ENCODE data around the gene PRKCA.
"Not testable (repeated sequence)": the region's sequence is repeated elsewhere in the genome, so short reads cannot be mapped to it uniquely, and the experiment has no call there.

The PRKCA gene

DNA sequence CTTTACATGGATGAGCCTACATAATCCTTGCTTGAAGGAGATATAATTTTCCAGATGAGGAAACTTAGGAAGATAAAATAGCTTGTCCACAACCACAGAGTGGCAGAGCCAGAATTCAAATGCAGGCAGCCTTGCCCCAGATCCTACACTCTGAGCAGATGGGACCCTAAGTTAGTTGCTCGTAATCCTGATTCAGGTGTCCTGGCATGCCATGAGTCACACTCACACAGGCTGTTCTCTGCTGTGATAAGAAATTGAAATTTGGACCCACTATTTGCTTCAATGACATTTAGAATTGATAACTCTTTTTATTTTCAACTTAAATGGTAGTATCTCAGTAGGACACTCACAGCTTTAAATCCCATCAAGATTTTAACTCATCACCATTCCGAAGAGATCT, 381.8 kb downstream of the PRKCA start:
- DNase-seq (ENCODE audit: low read depth), result no peak

DNA sequence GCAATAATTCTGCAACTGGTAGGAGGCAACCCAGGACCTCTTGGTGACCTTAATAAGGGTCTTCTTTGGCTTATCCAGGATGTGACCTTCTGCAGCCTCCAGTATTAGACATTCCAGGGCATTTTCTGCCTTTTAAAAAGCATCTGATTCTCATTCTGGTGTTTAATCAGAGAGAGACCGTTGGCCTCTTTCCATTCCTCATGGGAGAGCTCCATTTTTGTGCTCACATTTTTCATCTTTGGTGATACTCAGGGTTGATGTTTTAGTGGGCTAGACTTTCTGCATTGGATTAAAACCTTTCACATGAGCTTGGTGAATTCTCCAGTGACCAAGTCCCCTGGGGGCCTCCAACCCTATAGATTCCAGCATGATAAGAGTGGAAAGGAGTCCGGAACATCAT, 382.3 kb downstream of the PRKCA start:
- DNase-seq (ENCODE audit: low read depth), result no peak

DNA sequence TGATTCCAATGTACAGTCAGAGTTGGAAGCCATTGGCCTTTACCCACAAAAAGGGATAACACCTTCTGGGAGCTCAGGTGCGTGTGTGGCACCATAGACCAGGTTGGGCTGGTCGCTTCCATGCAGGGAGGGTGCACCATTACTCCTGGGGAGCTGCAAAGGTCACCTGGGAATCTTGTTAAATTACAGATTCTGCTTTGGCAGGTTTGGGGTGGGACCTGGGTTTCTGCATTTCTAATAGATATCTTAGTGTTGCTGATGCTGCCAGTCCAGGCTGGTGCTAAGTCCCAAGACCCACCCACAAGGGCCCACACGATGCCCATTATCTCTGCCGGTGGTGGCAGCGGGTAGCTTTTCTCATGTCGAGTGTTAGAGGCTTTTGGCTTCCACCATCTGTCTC, 384.2 kb downstream of the PRKCA start:
- no peak for DNase-seq (ENCODE audit: low read depth)

DNA sequence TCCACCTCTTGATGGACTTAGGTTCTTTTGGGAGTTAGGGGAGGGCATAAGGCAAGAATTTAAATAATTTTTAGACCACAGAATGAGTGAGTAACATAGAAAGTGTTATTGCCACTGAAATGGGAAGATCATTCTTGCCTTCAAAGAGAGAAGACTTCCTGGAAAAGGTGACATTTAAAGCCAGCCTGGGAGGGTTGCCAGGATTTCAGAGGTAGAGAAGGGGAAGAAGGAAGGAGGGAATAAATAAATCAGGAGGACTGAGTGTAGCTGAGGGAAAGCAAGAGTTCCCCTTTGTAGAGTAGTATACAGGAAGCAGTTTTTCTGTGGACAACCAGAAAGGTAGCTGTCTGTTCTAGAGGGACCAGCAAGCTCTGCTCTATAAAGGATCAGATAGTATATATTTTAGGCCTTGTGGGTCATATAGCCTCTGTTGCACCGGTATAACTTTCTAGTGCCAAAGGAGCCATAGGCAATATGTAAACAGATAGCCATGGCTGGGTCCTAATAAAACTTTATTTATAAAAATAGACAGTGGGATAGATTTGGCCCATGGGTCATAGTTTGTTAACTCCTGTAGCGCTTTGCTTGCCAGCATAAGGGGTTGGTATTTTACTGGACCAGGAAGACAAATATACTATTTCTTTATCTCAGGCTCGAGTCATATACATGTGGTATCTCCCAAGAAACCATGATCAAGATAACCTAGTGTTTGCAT, 385.3 kb downstream of the PRKCA start:
- DNase-seq (ENCODE audit: low read depth), result no peak

DNA sequence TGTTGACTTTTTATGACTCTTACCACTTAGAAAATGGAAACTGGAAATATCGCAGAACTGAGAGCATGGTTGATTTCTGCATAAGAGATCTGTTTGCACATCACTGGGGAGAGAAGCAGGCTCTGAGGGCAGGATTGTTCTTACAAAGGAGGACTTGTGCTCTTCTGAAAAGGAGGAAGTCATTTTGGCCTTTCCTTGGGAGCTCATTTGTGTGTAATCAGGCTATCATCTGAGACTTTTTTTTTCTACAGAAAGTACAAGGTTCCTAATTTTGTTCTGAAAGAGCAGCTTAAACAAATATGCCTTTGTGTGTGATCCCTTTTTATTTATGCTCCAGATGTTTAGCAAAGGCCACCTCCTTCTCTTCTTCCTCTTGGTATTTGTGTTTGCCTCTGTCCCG, 386.8 kb downstream of the PRKCA start:
- no peak for DNase-seq (ENCODE audit: low read depth)

DNA sequence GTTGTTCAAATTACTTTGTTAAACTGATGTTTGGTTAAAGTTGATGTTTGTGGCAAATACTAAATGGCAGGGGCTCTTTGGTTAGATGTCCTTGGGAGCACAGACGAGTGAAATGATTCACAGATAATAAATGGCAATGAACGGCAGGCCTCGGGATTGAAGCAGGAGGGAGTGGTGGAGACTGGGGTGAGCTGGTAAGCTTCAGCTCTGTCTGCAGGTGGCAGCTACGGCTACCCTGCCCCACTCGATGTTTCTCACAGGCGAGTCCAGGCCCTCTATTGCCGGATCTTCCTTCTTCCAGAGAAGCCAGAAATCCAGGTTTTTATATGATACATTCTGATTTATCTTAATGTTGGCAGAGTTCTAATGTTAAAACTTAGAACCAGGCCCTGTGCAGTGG, 387.8 kb downstream of the PRKCA start:
- DNase-seq (ENCODE audit: low read depth), result no peak

DNA sequence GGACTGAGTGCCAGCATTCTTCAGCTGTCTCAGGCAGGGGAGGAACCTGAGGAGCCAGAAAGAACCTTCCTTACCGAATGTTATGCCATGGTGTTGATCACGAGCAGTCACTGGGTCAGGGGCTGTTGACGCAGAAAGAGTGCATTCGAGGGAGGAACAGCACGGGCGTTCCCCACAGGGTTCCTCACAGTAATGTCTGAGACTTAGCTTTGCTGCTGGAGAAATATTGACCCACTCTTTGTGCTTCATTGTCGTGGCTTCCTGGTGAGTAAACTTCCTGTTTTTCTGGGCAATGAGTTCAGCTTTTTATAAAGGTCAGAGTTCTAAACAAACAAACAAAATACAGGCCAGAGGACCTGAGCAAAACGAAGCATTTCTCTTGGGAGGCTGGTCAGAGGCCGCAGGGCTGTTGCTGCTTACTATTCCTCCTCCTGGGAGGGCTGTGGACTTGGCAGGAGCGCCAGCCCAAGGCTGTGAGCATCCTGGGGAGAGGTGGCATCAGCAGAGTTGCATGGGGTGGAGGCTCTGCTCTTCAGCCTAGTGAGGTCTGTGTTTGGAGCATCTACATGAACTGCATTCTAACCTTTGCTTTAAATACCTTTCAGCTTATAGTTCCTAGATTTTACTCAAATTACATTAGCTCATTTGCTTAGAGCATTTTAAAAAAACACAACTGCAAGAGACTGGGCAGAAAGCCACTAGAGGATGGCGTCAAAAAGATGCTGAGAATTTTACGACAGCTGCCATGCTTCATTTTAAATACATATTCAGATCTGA, 389.4 kb downstream of the PRKCA start:
- DNase-seq (ENCODE audit: low read depth), result no peak

GRCh38 chr17:66692421-66692690, 389.9 kb downstream of the PRKCA start:
- no peak for DNase-seq (ENCODE audit: low read depth)

- DNase-seq (ENCODE audit: low read depth), result no peak
Measured at GRCh38 chr17:66695098-66695497, 392.7 kb downstream of the PRKCA start.

DNA sequence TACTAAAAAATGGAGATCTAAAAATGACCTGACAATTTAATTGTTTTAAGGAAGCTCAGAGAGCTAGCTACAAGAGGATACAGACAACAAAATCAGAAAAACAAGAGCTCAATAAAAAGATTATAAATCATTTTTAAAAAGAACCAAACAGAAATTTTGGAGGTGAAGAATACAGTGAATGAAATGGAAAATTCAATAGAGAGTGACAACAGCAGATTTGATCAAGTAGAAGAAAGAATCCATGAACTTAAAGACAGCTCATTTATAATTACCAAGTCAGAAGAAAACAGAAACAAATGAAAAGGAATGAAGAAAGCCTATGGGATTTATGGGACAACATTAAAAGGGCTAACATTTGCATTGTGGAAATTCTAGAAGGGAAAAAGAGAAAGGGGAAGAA, 395.9 kb downstream of the PRKCA start:
- DNase-seq (ENCODE audit: low read depth), result no peak

DNA sequence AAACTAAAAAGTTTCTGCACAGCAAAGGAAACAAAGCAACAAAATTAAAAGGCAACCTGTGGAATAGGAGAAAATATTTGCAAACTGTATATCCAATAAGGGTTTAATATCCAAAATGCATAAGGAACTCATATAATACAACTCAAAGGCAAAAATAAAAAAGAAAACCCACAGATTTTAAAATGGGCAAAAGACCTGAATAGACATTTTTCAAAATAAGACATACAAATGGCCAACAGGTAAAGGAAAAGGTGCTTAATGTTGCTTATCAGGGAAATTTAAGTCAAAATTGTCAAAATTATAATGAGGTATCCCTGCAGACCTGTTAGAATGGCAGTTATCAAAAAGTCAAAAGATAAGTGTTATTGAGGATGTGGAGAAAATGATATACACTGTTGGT, 399.0 kb downstream of the PRKCA start:
- no peak for DNase-seq (ENCODE audit: low read depth)

GRCh38 chr17:66702106-66702936, 399.9 kb downstream of the PRKCA start:
- DNase-seq (ENCODE audit: low read depth), result no peak

- no peak for DNase-seq (ENCODE audit: low read depth)
Measured at GRCh38 chr17:66704858-66705520, 402.6 kb downstream of the PRKCA start.

DNA sequence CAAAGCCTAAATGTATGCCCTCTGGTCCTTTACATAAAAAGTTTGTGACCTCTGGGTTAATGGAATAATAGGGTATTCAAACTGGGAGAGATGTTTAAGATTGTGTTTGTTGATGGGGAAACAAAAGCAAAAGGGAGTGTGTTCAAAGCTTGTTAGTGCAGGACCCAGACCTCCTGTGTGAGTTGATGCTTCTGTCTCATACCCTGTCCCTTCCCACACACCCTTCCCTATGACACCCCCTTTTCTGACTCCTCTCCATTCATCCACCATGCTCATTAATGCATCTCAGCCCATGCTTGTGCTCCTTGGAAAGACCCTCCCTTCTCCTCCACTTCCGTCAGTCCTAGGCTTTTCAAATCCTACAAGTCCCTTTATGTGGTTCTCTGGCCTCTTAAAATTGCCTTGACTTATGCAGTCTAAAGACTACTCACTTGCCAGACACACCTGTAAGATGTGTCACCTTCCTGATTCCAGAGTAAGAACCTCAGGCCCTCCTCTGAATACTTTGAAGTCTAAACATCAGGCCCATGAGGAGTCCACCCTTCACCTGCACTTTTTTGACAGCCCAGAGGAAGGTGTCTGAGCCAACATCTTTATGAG, 404.5 kb downstream of the PRKCA start:
- no peak for DNase-seq (ENCODE audit: low read depth)

- no peak for DNase-seq (ENCODE audit: low read depth)
Measured at GRCh38 chr17:66711401-66711800, 409.0 kb downstream of the PRKCA start.

DNA sequence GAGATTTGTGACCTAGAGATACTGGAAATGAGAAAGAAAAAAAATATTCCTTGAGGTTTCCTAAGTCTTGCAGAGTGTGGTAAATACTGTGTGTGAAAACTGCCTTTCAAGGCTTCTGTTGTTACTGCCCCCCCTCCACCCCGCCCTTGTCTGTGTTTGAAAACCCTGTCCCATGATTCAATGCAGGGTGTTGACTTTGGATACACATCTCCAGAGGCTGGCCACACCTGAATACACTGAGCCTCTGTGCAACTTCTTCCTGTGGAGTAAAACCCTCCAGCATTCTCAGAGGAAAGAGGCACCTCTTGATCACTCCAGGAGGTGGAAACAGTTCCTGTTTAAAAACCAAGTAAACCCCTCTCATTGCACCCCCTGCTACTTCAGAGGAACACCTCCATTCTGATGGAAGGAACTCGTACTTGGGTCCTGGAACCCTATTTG, 409.5 kb downstream of the PRKCA start:
- DNase-seq (ENCODE audit: low read depth), result no peak

DNA sequence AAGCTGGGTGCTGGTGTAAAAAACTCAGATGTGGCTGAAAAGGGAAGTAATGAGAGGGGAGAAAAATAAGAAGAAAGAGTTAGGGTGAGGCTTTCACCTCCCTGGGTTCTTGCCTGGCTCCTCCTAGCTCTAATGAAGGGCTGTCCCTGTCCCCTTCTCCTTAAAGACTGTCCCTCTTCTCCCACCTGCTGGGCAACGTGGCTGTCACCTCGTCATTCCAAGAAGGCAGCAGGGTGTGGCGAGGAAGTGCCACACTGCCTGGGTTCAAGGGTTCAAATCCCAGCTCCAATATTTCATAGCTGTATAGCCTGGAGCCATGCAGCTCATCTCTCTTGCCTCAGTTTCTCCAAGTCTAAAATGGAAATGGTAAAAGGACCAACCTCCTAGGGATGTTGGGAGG, 410.0 kb downstream of the PRKCA start:
- no peak for DNase-seq (ENCODE audit: low read depth)

DNA sequence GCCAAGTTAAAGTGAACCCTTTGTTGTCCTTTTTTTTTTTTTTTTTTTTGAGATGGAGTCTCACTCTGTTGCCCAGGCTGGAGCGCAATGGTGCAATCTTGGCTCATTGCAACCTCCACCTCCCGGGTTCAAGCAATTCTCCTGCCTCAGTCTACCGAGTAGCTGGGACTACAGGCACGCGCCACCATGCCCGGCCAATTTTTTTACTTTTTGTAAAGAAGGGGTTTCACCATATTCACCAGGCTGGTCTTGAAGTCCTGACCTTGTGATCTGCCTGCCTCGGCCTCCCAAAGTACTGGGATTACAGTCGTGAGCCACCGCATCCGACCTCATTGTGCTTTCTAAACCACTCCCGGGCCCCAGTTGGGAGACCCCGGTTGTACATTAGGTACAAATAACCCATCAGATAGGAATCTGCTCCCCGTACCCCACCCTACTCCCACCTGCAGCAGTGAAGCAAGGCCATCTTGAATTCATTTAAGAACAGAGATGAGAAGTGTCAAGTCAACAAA, 410.7 kb downstream of the PRKCA start:
- not testable (repeated sequence) for DNase-seq (ENCODE audit: low read depth)

GRCh38 chr17:66713533-66714042, 411.2 kb downstream of the PRKCA start:
- no peak for DNase-seq (ENCODE audit: low read depth)

DNA sequence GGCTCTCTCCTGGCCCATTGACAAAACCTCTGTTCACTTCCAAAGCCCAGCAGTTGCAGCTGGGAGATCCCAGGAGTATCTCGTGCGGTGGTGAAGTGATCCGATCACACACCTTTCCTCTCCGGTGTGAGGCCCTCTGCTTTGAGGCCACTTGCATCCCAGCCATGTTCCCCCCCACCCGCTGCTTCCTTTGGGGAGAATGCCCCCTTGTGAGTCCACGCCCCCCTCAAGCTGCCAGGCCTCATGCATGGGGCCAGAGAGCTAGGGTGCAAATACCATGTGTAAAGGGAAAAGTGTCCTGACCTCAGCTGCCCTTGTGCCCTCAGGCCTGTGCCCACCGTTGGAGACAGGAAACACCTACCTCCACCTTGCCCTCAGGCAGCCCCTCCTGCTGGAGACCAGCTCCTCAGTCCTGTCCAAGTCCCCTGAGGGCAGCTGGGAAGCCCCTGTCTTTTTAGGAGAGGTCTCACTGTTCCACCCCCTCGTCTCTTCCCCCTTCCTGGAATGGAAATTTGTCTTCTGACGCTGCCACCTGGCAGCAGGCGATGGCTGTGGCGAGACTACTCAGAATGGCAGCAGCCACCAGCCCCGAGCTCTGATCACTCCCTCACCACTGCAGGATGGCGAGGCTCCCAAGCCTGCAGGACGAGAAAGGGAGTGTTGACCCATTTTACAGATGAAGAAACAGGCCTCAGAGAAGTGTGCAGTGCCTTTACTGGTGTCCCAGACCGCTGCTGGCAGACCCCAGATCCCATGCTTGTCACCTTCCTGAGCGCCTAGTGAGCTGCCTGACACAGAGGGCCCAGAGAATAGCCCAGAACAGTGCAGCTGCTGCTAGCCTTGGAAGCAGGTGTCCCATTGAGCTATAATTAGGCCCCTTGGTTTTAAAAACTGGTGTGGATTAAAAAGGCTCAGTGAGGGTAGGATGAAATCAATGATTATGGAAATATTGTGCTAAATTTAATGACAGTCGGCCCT, 411.9 kb downstream of the PRKCA start:
- DNase-seq (ENCODE audit: low read depth), result no peak
